WTC11 (cell line): ENCODE data around the gene BCAT1.

Experiments used
- ATF1 ChIP-seq: sonication (generic); formaldehyde crosslinking; IDR thresholded peaks from 2 replicates; pipeline ENCODE4 v1.8.1; 2023; ENCODE audit warnings: mild to moderate bottlenecking, moderate library complexity, missing genetic modification reagents
- CTCF ChIP-seq: fragments of 200-600 bp; IDR thresholded peaks from 2 replicates; pipeline ENCODE4 v1.8.0; 2022; ENCODE audit warnings: antibody characterized with exemption
- TF ChIP-seq, protein P1 (sequence below): sonication (generic); formaldehyde crosslinking; IDR thresholded peaks from 2 replicates; pipeline ENCODE4 v1.8.1; 2023; ENCODE audit warnings: mild to moderate bottlenecking, missing genetic modification reagents, moderate library complexity

DNA sequence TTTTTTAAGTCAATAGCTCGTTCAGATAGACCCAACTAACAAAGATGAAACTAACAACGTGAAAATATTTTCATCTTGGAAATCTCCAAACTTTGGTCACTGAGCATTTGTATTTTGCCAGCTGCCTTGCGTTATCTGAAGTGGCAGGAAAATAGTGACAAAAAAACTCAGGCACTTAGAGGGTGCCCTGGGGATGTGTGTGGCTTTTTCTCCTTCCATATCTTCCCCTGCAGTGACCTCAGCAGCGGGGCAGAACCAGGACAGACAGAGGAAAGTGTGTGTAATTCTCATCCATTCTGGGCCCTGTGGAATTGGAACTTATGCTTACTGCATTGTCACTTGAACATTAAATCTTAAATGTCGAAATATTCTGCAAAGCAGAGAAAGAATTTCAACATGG, 152.0 kb downstream of the BCAT1 start:
- TF ChIP-seq, protein P1, sequence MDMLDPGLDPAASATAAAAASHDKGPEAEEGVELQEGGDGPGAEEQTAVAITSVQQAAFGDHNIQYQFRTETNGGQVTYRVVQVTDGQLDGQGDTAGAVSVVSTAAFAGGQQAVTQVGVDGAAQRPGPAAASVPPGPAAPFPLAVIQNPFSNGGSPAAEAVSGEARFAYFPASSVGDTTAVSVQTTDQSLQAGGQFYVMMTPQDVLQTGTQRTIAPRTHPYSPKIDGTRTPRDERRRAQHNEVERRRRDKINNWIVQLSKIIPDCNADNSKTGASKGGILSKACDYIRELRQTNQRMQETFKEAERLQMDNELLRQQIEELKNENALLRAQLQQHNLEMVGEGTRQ, result no peak
- TF ChIP-seq ATF1, result no peak
- no peak for TF ChIP-seq CTCF
